GM18909 (cell line): Measurements from ENCODE around the gene IMMP2L.
A peak's percentile ranks its signal among the peaks of the same experiment; 100 is the strongest.
"Not testable (repeated sequence)": the region's sequence is repeated elsewhere in the genome, so short reads cannot be mapped to it uniquely, and the experiment has no call there.

ENCODE experiments used
- ATAC-seq: cut with Tn5 transposase; IDR thresholded peaks from one replicate; pipeline ENCODE4 v1.9.1; 2021; ENCODE audit warnings: mild to moderate bottlenecking; ENCODE audit not compliant: unreplicated experiment, poor library complexity

The IMMP2L gene

DNA sequence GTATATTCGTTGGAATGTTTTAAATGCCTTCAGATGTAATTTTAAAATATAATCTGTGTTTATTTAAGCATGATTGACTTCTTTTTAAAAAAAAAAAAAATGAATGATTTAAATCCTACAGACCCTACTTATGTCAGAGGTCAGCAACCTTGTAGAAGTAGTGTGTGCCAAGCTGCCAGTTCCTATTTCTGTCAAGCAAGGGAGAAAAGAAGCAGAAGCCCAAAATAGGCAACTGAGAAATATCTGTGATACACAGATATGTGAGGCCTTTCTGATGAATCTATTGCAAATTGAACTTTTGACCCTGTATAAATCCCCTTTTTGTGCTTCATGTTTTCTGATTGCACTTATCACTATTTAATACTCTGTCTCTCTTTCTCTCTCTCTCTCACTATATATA lies 271.9 kb downstream of the IMMP2L start:
- ATAC-seq: no peak

DNA sequence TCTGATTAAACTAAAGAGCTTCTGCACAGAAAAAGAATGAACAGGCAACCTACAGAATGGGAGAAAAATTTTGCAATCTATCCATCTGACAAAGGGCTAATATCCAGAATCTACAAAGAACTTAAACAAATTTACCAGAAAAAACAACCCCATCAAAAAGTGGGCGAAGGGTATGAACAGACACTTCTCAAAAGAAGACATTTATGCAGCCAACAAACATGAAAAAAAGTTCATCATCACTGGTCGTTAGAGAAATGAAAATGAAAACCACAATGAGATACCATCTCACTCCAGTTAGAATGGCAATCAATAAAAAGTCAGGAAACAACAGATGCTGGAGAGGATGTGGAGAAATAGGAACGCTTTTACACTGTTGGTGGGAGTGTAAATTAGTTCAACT lies 273.9 kb downstream of the IMMP2L start:
- ATAC-seq: not testable (repeated sequence)

- ATAC-seq: no peak
Observed at GRCh38 chr7:111282626-111283025, 279.7 kb downstream of the IMMP2L start.

- no peak for ATAC-seq
Observed at GRCh38 chr7:111274857-111275256, 287.4 kb downstream of the IMMP2L start.

DNA sequence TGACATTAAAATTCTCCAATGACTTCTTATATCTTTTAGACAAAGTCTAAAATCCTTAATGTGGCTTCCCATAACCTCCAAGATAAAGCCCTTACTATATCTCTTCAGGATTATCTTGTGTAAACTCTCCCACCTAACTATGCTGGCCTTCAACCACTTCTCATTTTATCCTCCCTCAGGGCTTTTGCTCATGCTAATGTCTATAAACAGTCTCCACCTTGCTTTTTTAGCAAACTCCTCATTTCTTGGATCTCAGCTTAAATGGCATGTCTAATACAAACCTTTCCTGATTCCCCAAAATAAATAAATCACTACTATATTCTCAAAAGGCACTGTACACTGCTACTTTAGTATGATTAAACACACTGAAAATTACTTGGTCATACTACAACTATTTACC lies 290.2 kb downstream of the IMMP2L start:
- no peak for ATAC-seq

DNA sequence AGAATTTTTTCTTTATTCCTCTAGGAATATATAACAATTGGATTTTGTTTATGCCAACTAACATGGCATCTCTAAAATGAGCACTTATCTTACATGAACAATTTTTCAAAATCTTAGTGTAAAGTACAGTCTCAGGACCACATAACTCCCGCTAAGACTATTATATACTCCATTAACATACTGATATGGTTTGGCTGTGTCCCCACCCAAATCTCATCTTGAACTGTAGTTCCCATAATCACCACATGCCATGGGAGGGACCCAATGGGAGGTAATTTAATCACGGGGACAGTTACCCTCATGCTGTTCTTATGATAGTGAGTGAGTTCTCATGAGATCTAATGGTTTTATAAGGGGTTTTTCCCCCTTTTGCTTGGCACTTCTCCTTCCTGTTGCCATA lies 291.5 kb downstream of the IMMP2L start:
- ATAC-seq: not testable (repeated sequence)

- no peak for ATAC-seq
Observed at GRCh38 chr7:111268941-111269340, 293.4 kb downstream of the IMMP2L start.

DNA sequence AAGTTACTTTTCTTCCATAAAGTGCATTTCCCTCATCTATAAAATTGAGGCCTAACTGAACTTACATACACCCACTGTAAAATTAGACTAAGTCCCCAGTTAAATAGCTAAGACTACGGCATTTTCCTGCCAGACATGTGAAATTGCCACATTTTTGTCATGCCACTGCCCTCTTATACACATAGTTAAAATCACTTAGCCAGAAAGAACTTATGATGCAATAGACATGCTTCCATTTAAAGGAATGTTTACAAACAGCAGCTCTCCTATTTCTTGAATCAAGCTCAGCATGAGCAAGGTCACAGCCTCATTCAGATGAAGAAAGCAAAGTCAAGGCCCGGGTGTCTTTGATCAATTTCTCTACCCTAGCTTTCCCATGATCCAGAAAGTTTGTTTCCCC lies 295.7 kb downstream of the IMMP2L start:
- no peak for ATAC-seq

DNA sequence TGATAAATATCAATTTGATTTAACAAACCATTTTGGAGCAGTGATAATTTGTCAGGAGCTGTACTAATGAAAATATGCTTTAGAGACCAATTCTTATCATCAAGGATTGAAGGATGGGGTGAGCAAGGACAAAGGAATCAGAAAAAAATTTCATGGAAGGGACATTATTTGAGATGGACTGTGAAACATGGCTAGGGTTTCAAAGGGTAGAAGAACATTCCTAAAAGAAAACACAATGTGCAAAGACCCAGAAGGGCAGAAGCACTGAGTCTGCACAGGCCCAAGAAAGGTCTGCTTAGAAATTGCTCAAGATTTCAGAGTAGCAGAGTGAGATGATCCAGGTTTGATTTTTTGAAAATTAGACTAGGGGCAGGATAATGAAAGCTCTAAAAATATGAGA lies 296.9 kb downstream of the IMMP2L start:
- ATAC-seq: no peak

DNA sequence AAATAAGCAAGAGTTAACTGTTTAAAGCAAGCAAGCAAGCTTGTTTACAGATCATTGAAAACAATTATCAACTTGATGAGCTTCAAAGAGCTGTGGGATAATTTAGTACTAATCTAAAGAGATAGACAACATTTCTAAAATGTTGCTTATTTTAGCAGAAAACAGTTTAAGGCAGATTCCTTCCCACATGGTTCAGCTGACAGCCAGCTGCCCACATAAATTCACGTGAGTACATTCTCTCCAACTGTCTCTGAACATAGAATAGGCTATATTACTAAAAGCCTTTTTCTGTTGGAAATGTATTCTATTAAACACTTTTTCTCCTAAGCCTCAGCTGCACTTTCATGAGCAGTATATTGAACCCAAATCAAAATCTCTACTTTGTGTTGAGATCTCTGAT lies 297.3 kb downstream of the IMMP2L start:
- ATAC-seq: no peak

DNA sequence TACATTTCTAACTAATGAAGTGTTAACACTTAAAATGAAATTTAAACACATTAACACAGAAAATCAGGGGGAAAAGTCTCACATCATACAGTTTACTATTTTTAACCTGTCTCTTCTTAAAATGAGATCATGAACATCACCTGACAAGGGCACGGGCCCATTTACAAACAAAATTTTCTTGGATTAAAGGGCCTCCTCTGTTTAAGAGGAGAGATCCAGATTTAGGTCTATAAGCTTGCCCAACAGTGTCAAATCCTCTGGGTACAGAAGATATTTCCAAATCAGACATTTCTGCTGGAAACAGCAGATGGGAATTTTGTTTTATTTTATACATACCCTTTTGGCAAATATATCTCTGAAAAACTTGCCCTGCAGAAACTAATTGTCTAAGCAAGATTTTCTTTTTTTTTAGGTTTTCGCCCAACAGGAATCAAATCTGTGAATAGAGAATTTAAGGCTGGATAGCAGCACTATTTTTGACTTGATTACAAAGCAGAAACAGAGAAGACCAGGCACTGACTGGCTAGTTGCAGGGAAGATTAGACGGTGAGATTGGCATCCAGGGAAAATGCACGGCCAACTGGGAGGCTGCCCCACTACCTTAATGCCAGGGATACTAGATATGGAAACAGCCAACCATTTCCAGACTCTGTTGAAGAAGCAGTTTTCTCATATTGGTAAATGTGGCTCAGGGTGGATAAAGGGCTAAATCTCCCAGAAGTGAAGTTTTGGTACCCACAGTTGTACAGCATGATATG lies 298.0 kb downstream of the IMMP2L start:
- no peak for ATAC-seq

DNA sequence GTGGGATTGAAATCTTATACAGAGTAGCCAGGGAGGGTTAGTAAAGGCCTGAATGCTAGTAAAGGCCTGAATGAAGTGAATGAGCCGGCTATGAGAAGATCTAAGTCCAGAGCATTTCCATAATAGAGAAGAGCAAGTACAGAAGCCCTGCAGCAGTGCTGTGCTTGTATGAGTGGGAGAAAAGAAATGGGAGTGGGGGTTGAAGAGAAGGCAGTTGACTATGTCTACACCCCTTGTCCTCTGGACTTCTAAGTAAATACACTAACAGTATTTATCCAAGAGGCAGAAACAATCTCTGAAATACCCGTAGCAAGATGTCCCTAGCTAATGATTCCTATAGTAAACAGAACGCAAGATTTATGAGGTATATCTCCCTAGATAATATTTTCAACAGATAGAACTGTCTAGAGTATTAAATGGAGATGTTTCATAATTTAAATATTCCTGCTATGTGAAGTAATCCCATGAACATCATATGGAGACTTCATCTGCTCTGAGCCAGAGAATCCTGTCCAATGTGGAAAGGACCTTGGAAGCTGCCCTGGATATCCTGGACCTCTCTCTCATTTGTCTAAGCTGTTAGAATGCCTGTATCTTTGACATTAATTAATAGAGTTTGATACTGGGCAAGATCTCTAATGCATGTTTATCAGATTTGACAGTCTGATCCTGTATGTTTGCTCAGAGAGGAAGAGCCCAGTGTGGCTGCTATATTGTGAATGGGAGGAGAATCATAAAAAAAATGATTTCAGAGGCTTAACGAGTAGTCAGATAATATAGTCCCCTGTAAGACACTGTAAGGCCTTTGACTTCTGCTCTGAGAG lies 299.8 kb downstream of the IMMP2L start:
- ATAC-seq: no peak

- ATAC-seq: no peak
Observed at GRCh38 chr7:111261496-111261895, 300.8 kb downstream of the IMMP2L start.

DNA sequence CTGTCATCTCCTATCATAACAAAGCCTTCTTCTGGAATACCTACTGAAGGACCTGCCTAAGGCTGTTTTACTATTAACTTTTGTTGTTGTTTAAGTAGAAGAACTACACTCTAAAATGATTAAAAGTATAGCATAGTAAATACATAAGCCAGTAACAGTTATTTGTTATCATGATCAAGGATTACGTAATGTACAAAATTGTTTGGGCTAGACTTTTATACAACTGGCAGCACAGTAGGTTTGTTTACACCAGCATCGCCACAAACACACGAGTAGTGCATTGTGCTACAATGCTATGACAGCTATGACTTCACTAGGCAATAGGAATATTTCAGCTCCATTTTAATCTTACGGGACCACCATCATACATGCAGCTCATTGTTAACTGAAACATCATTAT lies 302.3 kb downstream of the IMMP2L start:
- ATAC-seq: no peak

DNA sequence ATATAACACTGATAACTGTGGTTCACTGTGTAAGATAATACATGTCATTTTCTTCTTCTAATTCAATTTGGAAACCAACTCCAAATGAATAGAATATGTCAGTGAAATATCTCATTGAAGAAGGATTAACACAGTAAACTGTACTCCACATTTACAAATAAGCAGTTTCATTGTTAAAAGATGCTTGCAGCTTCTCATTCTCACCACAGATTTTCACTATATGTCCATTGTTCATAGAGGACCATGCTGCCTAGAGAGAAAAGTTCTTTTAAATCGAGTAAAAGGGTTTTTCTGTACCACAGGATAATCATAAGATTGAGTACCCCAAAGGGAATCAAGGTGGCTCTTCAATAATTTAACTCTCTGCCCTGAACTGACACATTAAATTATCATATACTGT lies 305.9 kb downstream of the IMMP2L start:
- no peak for ATAC-seq

- no peak for ATAC-seq
Observed at GRCh38 chr7:111255576-111255975, 306.7 kb downstream of the IMMP2L start.

DNA sequence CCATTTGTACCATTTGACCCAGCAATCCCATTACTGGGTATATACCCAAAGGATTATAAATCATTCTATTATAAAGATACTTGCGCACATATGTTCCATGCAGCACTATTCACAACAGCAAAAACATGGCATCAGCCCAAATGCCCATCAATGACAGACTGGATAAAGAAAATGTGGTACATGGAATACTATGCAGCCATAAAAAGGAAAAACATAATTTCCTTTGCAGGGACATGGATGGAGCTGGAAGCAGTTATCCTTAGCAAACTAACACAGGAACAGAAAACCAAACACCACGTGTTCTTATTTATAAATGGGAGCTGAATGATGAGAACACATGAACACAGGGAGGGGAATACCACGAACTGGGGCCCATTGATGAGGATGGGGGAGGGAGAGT lies 310.9 kb downstream of the IMMP2L start:
- ATAC-seq: not testable (repeated sequence)

GRCh38 chr7:111249807-111250206 lies 312.5 kb downstream of the IMMP2L start:
- ATAC-seq: not testable (repeated sequence)

DNA sequence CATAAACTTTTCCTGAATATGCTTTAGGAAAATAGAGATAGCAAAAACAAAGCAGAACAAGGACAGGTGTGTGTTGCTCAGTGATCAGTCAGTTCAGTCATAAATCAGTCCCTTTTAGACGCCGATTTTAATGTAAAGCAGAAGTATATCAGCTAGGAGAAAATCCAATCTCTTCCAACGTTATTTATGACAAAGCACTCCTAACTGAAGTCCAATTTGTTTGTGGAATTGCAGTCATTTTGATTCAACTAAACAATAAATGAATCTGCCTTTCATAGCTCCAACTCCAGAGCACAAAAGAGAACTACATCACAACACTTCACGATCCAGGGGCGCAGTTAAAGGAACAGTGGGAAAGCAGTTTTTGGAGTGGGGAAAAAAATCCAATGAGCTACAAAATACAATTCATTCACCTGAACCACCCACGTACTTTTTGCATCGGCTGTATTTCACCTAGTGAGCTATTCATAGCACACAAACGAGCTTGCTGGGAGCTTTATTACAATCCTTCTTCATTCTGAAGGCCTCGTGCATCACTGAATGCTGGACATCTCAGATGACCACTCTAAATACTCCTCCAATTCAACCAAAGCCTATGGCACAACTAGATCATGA lies 320.0 kb downstream of the IMMP2L start:
- no peak for ATAC-seq

DNA sequence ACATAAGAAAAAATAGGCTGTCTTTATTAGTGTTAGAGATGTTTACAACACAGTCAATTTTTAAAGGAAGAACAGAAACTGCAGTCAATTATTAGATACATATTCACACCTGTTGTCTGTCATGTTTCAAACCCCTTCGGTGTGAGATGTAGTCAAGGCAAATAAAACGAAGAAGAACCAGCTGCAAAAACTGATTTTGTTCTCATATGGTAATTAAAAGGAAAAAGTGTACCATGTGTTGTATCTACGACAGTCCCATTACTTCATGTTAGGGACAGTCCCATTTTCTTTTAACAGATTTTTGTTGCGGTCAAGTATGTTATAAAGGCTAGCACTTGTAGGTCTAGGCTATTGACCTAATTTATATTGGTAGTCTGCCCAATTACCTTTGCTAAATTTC lies 321.9 kb downstream of the IMMP2L start:
- peak; percentile 77 for ATAC-seq

DNA sequence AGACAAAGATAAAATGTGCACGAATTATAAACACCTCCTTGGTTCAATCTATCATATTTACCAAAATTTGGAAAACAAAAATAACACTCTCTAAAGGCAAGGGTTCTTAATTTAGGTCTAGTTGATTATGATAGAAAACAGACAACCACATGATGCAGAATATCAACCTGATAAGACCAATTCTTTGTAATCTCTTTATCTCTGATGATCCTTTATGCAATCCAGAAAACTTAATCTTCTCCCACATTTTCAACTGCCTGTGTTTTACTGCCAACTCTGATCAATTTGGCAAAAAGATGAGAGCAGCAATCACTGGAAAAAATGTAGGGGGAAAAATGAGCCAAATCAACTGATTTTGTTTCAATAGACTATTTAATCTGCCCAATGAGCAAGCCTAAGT lies 322.9 kb downstream of the IMMP2L start:
- no peak for ATAC-seq
